ENCODE results near the gene PA2G4.

DNA sequence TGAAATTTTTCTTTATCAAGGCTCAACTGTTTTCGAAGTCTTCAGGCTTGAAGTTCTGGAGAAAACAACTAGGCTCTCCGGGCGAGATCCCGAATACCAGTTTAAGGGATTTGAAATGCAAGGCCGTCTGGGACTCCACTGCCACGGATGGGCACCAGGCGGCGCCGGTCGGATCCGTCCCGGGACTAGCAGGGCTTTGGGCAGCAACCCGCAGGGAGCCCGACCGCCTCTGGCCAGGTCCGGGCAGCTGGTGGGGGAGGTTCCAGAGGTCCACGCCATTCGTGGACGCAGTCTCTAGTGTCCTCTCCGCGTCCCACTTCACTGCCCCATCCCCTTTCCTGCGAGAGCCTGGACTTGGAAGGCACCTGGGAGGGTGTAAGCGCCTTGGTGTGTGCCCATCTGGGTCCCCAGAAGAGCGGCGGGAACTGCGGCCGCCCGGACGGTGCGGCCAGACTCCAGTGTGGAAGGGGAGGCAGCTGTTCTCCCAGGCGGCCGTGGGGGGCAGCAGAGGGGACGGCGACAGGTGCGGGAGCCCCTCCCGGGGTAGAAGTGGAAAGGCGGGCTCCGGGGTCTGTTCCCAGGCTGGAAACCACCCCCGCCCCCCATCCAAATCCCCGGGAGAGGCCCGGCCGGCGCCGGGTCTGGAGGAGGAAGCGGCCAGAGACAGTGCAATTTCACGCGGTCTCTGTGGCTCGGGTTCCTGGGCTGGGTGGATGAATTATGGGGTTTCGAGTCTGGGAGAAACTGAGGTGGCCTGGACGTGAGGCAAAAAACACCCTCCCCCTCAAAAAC lies 25.2 kb upstream of the PA2G4 start:
- peak; percentile 73 for TF ChIP-seq POLR2A (IDR thresholded peaks at IDR 0.05)
- TF ChIP-seq, protein P1, sequence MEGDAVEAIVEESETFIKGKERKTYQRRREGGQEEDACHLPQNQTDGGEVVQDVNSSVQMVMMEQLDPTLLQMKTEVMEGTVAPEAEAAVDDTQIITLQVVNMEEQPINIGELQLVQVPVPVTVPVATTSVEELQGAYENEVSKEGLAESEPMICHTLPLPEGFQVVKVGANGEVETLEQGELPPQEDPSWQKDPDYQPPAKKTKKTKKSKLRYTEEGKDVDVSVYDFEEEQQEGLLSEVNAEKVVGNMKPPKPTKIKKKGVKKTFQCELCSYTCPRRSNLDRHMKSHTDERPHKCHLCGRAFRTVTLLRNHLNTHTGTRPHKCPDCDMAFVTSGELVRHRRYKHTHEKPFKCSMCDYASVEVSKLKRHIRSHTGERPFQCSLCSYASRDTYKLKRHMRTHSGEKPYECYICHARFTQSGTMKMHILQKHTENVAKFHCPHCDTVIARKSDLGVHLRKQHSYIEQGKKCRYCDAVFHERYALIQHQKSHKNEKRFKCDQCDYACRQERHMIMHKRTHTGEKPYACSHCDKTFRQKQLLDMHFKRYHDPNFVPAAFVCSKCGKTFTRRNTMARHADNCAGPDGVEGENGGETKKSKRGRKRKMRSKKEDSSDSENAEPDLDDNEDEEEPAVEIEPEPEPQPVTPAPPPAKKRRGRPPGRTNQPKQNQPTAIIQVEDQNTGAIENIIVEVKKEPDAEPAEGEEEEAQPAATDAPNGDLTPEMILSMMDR (IDR thresholded peaks at IDR 0.05) = peak; percentile 74 to 93 (median 78)

Measured in transverse colon (tissue), 3 donors.